Midbrain (tissue), 1 donor: ENCODE data around the gene IRAK4.
A peak's percentile ranks its signal among the peaks of the same experiment; 100 is the strongest.

Source experiments
- DNase-seq: peaks from one replicate; lab custom pipeline; 2025; lab: John Stamatoyannopoulos, UW

IRAK4 gene

GRCh38 chr12:43766291-43766690, 7.5 kb downstream of the IRAK4 start:
- DNase-seq = no peak

GRCh38 chr12:43776498-43776897, 17.7 kb downstream of the IRAK4 start:
- no peak for DNase-seq

- no peak for DNase-seq
Measured at GRCh38 chr12:43786899-43787693, 28.3 kb downstream of the IRAK4 start.

- DNase-seq = no peak
Measured at GRCh38 chr12:43789941-43790340, 31.2 kb downstream of the IRAK4 start.

- DNase-seq = no peak
Measured at GRCh38 chr12:43795716-43796280, 37.0 kb downstream of the IRAK4 start.

GRCh38 chr12:43797561-43798217, 38.9 kb downstream of the IRAK4 start:
- no peak for DNase-seq

GRCh38 chr12:43805149-43805859, 46.6 kb downstream of the IRAK4 start:
- DNase-seq = no peak

- peak; percentile 89 for DNase-seq
Measured at GRCh38 chr12:43805860-43806736, 47.3 kb downstream of the IRAK4 start, which contains the start of gene TWF1. Gene TWF1, minus strand, starts transcription at chr12:43806317. Its CDS starts 72 bp downstream, at chr12:43806245.

GRCh38 chr12:43806737-43807072, 48.0 kb downstream of the IRAK4 start:
- DNase-seq = no peak

GRCh38 chr12:43807386-43807785, 48.6 kb downstream of the IRAK4 start:
- DNase-seq = no peak

- DNase-seq = no peak
Measured at GRCh38 chr12:43812057-43812456, 53.3 kb downstream of the IRAK4 start.

- DNase-seq = no peak
Measured at GRCh38 chr12:43812926-43813325, 54.2 kb downstream of the IRAK4 start.

GRCh38 chr12:43815416-43815815, 56.7 kb downstream of the IRAK4 start:
- no peak for DNase-seq

GRCh38 chr12:43816168-43816567, 57.4 kb downstream of the IRAK4 start:
- no peak for DNase-seq

GRCh38 chr12:43824207-43824775, 65.5 kb downstream of the IRAK4 start:
- no peak for DNase-seq

GRCh38 chr12:43826681-43827080, 67.9 kb downstream of the IRAK4 start:
- DNase-seq = no peak

- DNase-seq = no peak
Measured at GRCh38 chr12:43827093-43827492, 68.3 kb downstream of the IRAK4 start.

GRCh38 chr12:43832463-43833168, 73.9 kb downstream of the IRAK4 start:
- DNase-seq = no peak

- peak; percentile 14 for DNase-seq
Measured at GRCh38 chr12:43835264-43835655, 76.5 kb downstream of the IRAK4 start.

GRCh38 chr12:43835656-43836474, 77.1 kb downstream of the IRAK4 start, which contains the start of gene TMEM117:
Gene TMEM117, plus strand, starts transcription at chr12:43836081.
- peak; percentile 66 for DNase-seq
